HG03103 (cell line): ENCODE data around the gene SRP68.
"Not testable (repeated sequence)": the region's sequence is repeated elsewhere in the genome, so short reads cannot be mapped to it uniquely, and the experiment has no call there.

Source experiments
- ATAC-seq: cut with Tn5 transposase; IDR thresholded peaks from one replicate; pipeline ENCODE4 v1.9.1; 2021; ENCODE audit warnings: low read depth; ENCODE audit not compliant: unreplicated experiment

SRP68 gene

DNA sequence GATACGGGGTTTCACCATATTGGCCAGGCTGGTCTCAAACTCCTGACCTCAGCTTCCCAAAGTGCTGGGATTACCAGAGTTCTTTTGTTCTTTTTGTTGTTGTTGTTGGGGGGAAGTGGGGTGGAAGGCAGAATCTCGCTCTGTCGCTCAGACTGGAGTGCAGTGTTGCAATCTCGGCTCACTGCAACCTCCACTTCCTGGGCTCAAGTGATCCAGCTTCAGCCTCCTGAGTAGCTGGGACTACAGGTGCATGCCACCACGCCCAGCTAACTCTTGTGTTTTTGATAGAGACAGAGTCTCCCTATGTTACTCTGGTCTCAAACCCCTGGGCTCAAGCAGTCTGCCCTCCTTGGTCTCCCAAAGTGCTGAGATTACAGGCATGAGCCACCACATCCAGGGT is 6.1 kb upstream of the SRP68 start:
- ATAC-seq = not testable (repeated sequence)

DNA sequence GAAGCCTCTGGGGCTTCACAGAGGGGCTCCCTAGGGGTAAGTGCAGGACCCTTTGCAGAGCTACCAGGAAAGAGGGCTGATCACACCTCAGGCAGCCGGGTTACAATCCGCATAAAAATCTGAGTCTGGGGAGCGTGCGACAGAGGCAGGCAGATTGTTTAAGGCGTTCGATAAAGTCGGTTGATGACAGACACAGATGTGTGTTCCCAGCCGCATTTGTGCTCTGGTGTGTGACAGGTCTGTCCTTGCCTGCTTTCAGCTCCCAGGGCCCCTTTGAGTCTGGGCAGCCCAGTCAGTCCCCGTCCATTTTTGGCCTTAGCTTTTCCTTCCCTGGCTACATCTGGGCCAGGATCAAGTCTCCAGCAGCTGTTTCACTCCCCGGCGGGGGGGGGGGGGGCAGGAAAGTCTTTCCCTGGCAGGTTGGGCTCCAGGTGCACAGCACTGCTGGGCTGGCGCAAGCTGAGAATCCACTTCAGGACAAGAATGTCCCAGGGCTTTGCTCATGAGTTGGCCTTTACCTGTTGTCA is 5.3 kb upstream of the SRP68 start:
- no peak for ATAC-seq

DNA sequence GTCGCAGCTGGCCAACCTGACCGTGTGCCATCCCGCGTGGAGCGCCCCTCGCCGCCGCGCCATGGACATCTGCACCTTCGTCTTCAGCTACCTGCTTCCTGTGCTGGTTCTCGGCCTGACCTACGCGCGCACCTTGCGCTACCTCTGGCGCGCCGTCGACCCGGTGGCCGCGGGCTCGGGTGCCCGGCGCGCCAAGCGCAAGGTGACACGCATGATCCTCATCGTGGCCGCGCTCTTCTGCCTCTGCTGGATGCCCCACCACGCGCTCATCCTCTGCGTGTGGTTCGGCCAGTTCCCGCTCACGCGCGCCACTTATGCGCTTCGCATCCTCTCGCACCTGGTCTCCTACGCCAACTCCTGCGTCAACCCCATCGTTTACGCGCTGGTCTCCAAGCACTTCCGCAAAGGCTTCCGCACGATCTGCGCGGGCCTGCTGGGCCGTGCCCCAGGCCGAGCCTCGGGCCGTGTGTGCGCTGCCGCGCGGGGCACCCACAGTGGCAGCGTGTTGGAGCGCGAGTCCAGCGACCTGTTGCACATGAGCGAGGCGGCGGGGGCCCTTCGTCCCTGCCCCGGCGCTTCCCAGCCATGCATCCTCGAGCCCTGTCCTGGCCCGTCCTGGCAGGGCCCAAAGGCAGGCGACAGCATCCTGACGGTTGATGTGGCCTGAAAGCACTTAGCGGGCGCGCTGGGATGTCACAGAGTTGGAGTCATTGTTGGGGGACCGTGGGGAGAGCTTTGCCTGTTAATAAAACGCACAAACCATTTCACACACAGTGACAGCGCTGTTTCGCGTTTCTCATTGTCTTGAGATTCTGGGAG is 4.7 kb upstream of the SRP68 start:
- ATAC-seq = no peak

DNA sequence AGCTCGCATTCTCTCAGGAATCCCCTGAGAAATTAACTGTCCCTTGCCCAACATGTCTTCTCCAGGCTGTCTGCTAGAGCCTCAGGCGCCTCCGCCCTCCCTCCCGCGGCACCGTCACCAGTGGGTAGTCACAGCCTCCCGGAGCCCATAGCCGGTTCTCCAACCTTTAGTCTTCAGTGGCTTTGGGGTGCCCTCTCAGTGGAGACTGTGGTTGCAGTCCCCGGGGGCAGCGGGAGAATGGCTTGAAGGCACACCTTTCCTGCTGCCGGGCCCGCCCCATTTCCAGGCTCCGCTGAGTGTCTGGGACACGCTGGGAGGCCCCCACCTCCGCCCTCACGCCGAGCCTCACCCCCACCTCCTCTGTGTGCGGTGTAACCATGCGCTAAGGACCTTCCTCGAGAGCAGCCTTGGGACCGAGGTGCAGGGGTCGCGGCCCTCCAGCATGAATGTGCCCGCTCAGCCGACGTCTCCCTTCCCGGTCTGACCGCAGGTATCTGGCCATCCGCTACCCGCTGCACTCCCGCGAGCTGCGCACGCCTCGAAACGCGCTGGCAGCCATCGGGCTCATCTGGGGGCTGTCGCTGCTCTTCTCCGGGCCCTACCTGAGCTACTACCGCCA is 3.9 kb upstream of the SRP68 start:
- no peak for ATAC-seq

DNA sequence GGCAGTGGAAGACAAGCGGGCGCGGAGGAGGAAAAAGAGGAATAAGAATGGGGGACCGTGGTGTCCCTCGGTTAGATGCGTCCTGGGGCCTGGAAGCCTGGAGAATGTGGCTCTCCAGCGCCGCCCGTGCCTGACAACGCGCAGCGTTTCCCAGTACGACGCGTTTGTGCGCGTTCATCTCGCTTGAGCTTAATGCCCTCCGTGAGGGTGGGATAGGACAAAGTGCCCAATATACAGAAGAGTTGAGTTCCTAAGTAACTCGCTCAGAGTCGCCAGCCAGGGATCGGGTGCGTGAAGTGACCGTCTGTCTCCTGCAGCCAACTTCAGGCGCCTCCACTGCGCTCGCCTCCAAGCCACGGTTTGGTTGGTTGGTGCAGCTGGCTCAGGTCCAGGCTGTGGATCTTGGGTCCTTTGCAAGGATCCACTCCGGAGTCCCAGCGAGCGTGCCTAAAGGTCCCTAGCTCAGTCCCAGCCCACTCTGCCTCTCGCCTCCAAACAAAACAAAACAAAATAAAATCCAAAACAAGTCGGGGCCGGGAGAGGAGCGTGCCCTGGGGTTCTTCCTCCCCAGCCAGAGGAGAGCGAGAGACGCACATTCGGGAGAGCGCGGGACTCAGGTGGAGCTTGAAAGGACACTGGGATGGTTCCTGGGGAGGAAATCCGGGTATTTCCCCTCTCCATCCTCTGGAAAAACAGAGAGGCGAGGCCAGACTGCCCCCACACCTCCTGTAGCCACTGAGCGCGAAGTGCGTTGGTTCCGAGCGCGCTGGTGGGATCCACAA is 3.2 kb upstream of the SRP68 start:
- no peak for ATAC-seq

DNA sequence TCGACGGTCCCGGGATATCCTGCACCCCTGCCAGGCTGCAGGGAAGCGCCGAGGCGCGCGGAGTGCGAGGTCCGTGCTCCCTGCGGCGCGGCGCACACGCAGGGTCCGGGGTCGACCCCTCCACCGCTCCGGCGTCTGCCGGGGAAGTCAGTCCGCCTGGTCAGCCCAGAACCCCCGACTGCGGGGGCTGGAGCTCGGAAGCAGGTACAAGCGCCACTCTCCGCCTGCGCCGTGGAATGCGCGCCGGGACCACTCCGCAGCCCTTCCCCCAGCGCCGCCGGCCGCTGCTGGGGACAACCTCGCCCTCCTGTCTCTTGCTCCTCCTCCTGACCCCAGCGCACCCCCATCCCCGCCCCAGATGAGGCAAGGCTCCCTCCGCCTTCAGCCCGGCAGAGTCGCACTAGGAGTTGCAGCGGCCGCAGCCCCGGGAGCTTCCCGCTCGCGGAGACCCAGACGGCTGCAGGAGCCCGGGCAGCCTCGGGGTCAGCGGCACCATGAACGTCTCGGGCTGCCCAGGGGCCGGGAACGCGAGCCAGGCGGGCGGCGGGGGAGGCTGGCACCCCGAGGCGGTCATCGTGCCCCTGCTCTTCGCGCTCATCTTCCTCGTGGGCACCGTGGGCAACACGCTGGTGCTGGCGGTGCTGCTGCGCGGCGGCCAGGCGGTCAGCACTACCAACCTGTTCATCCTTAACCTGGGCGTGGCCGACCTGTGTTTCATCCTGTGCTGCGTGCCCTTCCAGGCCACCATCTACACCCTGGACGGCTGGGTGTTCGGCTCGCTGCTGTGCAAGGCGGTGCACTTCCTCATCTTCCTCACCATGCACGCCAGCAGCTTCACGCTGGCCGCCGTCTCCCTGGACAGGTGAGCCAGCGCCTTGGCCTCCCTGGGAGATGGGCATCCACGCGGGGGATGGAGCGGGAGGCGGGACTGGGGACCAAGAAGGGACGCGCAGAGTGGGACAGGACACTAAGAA is 2.4 kb upstream of the SRP68 start, which contains the start of gene GALR2:
Gene GALR2 (plus strand): TSS at position 392 of the 974 bp plus-strand sequence. CDS start 103 bp downstream, at position 495.
- no peak for ATAC-seq

DNA sequence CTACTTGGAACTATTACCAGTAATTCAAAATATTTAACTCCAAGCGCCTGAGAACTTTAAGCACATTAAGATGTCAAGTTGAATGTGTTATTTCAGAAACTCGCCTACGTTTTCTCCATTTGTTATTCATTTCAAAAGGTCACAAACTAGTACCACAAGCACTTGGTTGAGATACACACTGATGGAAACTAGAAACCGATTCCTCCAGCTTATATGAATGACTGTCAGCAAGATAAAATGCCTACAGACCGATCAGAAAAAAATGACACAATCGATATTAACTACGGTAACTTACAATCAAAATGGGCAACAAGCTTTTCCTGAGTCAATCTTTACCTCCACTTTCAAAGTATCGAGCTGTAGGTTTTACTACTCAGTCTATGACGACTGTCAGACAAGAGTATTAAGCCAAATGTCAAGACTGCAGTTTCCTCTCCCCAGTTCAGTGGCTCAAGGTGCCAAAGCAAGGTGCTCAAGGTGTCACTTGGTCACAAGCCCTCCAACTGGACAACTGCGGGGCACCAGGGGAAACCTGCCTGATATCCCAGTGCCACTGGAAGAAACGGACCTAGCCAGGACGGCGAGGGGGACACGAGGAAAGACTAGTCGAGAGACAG is 678 bp downstream of the SRP68 start:
- ATAC-seq = no peak

DNA sequence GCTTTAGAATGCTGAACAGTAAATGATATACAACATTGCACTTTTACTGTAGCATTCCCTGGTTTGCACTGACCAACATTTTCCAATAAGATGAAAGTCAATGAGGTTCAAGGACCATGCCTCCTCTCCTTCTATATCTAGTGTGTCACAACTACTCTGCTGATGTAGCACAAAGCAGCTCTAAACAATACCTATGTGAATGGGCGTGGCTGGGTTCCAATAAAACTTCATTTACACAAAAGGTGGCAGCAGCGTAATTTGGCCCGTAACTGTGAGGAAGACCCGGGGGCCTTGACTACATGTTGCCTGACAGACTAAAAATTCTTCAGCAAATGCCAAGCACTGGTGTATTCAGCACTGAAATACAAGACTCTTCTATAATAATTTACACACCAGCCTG is 6.5 kb downstream of the SRP68 start:
- no peak for ATAC-seq

DNA sequence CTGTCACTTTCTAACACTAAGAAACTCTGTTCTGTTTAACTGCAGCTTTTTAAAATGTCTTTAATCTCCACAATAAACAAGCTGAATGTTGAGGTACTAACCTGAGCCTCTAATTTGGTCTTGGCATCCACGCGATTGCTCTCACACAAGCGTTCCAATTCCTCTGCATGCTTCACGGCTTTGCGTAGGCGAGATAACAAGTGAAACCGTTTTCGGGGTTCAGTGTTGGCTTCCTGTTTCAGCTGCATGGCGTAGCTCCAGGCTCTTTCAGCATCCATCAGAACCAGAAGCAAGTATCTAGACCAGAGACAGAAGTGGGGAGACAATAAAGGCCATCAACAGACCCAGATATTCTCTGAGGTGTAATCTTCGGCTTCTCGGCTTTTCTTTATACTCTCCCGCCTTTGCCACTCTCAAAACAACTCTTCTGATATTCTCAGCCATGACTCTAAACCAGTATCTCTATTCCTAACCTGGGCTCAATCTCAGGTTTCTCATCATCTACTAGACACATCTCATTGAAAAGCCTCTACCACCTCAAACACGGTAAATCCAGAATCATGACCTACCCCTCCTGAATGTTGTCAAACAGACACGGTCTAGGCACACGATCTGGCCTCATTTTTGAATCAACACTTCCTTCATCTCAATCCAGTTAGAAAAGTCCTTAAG is 8.3 kb downstream of the SRP68 start:
- ATAC-seq = no peak

DNA sequence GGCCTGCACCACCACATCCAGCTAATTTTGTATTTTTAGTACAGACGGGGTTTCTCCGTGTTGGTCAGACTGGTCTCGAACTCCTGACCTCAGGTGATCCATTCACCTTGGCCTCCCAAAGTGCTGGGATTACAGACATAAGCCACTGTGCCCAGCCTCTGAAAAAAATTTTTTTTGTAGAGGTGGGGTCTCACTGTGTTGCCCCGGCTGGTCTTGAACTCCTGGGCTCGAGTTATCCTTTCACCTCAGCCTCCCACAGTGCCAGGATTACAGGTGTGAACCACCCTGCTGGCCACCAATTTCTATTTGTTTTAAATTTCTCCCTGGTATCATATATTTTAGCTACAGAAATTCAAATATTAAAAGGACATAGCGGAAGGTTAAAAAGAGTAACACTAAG is 14.1 kb downstream of the SRP68 start:
- ATAC-seq = not testable (repeated sequence)

DNA sequence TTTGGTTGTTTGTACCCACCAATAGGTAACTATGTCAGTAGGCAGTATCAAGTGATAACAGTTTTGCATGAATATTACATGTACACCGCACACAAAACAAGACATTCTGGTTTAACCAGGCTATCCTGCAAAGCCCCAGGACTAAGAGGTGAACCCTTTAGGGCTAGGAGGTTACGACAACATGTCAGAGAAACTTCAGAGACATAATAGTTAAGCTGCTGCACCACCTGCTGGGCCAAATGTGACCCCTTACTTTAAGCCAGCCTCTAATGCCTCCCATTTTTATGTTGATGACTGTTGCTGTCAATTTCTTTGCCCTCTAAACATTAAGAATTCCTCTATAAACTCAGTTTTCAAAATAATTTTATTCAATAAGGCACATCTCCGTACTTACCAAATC is 15.4 kb downstream of the SRP68 start:
- no peak for ATAC-seq

DNA sequence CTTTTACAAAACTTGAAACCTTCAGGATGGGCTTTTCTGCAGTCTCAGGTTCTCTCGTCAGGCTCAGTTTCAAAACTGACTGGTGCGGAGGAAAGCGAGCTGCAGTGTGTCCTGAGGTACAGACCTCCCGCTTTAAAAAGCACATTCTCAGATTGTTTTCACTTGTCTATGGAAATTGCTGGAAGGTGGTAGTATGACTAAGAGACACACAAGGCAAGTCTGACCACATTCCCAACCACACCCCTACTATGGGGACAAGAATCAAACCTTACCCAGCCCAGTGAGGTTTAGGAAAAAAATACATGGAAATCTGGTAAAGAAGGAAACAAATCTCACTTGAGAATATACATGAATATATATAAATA is 18.2 kb downstream of the SRP68 start:
- ATAC-seq = no peak

DNA sequence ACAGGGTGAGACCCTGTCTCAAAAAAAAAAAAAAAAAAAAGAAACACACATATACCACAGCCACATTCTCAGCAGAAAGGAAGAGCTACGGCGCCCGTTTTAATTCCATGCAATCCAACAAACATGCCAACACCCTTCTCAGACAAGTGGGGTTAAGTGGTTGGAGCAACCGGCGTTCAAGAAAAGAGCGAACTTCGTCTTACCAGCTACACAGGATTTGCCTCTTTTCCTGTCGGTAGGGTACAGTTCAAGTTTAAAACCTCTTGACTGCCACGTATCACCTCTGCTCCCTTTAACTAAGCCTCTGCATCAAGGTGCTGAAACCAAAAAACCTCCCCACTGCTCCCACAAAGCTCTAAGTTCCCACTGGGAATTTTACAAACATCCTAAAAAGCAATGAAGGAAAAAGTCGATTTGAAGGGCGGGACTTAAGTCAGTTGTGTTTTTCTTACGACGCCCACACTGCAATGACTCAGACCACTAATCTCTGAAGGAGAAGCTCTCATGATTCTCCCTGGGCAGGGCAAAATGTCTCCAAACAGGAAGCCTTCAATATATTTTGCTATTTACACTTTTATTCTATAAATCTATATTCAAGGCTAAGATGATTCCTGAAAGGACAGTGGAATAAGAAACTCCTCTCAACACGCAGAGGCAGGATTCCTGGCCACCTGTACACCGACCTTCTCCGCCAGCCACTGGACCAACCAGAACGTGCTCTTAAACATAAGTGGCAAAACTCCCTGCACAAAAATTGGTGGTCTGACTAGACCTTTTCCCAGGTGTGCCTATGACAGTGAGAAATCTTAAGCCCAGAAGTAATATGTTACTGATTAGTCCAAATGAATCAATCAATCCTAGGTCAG is 18.8 kb downstream of the SRP68 start:
- no peak for ATAC-seq

DNA sequence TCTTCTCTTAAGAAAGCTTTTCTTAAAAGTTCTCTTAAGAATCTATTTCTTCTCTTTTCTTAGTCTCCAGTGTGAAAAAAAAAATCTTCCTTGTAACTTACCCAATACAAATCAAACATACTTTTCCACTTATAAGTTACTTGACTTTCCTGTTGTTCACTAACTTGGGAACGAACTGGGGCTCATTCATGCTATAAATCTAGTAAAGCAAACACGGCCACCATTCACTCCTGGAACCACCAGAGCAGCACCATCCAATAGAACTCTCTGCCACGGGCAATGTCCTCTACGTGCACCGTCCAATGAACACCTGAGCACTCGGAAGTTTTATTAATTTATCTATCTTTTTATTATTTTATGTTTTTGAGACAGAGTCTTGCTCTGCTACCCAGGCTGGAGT is 20.8 kb downstream of the SRP68 start:
- ATAC-seq = no peak

DNA sequence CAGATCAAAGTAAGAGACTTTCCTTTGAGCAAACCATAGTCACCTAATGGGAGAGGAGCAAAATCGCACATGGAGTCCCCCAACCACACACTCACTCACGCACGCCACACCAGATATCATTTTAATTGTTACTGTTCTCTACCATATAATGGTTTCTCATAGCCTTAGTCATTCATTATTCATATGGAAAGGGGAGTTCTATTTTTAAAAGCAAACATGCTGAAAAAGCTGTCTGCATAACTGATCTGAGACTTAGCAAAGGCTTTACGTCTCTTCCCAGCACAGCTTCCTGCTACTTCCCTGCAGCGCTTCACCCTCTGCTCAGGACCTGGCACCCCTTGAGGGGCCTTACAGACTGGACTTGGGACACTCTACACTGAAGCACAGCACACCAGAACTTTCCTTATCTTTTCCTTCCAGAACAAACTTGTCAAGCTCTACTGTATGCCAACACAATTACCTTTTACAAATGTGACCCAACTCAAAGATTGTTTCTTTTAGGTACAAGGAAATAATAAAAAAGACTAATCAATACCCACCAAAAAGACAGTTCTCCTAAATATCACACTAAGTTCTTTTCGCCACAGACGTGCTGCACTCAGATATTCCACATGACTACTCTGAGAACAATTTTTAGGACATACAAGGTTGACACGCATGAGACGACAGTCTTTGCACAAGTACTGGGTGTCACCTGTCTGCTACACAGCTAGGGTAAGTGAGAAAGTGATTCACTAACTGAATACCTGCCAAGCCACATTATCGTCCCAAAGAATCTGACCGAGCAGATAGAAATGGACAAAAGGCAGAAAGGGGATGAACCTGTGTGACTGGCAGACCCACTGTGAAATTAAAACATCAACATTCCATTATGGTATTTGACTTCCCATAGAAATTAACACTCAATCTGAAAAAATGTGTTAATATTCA is 21.5 kb downstream of the SRP68 start:
- ATAC-seq = no peak

DNA sequence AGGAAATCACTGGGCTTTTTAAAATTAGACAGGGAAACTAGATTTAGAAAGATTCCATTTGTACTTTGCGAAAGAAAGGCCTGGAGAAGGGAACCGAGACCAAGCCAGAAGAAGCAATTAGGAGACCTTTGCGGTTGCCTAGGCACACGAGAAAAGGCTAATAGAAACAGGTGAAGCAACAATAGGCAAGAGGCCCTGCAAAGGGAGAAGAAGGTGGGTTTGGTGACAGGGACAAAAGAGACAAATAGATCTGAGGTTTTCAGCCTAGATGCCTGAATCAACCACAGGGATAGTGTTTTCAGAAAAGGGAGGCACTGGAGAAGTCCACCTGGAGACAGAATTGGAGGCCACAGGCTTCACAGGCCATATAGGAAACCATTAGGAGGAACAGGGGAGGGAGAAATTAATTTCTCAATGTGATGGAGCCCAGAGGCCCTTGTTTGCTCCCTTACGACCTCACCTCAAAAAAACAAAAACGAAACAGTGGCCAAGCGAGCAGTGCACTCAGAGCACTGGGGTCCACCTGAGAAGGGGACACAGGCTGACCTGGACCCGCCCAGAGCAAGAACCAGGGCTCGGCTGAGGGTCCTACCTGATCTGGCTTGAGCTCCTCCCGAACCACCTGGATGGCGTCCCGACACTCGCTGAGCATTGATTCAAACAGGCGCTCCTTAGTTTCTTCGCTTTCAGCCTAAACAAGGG is 22.3 kb downstream of the SRP68 start:
- no peak for ATAC-seq

DNA sequence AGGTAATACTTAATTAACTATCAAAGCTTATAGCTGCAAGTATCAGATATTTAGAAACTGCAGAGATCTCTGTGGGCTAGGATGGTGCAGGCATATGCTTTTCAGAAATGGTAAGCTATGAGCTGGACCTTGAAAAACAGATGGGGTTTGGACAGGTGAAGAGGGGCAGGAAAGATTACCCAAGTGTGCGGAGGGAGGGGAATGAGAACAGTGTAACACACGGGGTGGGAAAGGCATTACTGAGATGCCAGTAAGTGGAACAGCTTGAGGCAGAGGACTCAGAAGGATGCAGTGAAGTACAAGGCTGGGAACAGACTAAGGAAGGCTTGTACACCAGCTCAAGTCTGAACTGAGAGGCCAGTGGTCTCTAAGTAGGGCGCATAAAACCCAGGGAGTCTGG is 23.1 kb downstream of the SRP68 start:
- no peak for ATAC-seq
